HEK293 (cell line): ENCODE results near the gene ARPC4.

ENCODE experiments used
- CTCF ChIP-seq: fragments of 450-650 bp; formaldehyde crosslinking; IDR thresholded peaks from 2 replicates; pipeline ENCODE4 v1.5.1; 2016; ENCODE audit warnings: missing biosample characterization, missing genetic modification characterization
- HOXA7 ChIP-seq: sonication (generic); formaldehyde crosslinking; IDR thresholded peaks from 2 replicates; pipeline ENCODE4 v1.8.1; 2022; ENCODE audit warnings: missing genetic modification reagents, borderline replicate concordance
- KLF16 ChIP-seq: fragments of 450-650 bp; formaldehyde crosslinking; IDR thresholded peaks from 2 replicates; pipeline ENCODE4 v1.5.1; 2017; ENCODE audit warnings: missing biosample characterization, missing genetic modification characterization
- ZBTB1 ChIP-seq: fragments of 450-650 bp; formaldehyde crosslinking; IDR thresholded peaks from 2 replicates; pipeline ENCODE4 v1.5.1; 2016; ENCODE audit warnings: missing biosample characterization, missing genetic modification characterization
- ZBTB20 ChIP-seq: fragments of 450-650 bp; formaldehyde crosslinking; IDR thresholded peaks from 2 replicates; pipeline ENCODE4 v1.5.1; 2016; ENCODE audit warnings: missing biosample characterization, missing genetic modification characterization
- ZBTB44 ChIP-seq: fragments of 450-650 bp; IDR thresholded peaks from 2 replicates; pipeline ENCODE4 v1.5.1; 2018; ENCODE audit warnings: missing biosample characterization, mild to moderate bottlenecking, missing genetic modification characterization
- ZBTB48 ChIP-seq: fragments of 450-650 bp; formaldehyde crosslinking; IDR thresholded peaks from 2 replicates; pipeline ENCODE4 v1.5.1; 2016; ENCODE audit warnings: missing biosample characterization, missing genetic modification characterization
- ZNF214 ChIP-seq: fragments of 450-650 bp; formaldehyde crosslinking; IDR thresholded peaks from 2 replicates; pipeline ENCODE4 v1.5.1; 2017; ENCODE audit warnings: missing biosample characterization, mild to moderate bottlenecking, missing genetic modification characterization, borderline replicate concordance
- ZNF24 ChIP-seq: fragments of 450-650 bp; formaldehyde crosslinking; IDR thresholded peaks from 2 replicates; pipeline ENCODE4 v1.5.1; 2016; ENCODE audit warnings: missing biosample characterization, missing genetic modification characterization
- ZNF274 ChIP-seq, 2 experiments: fragments of 200-500 bp in 1 of 2; fragments of 450-650 bp in 1 of 2; sonication (Bioruptor generic) in 1 of 2; formaldehyde crosslinking in 1 of 2; IDR thresholded peaks; 2 replicates each; pipeline versions ENCODE4 v1.5.1 to v1.6.1; 2014 to 2016; ENCODE audit warnings: borderline replicate concordance in 1 of 2, inconsistent platforms in 1 of 2, low read length in 1 of 2, missing biosample characterization in 1 of 2, missing genetic modification characterization in 1 of 2
- ZNF580 ChIP-seq: fragments of 450-650 bp; formaldehyde crosslinking; IDR thresholded peaks from 2 replicates; pipeline ENCODE4 v1.5.1; 2016; ENCODE audit warnings: missing biosample characterization, missing genetic modification characterization
- ZNF639 ChIP-seq: fragments of 450-650 bp; formaldehyde crosslinking; IDR thresholded peaks from 2 replicates; pipeline ENCODE4 v1.5.1; 2016; ENCODE audit warnings: missing biosample characterization, missing genetic modification characterization
- ZNF660 ChIP-seq: fragments of 450-650 bp; IDR thresholded peaks from 2 replicates; pipeline ENCODE4 v1.5.1; 2018; ENCODE audit warnings: missing biosample characterization, mild to moderate bottlenecking, missing genetic modification characterization
- TF ChIP-seq, protein P1 (sequence below): fragments of 450-650 bp; formaldehyde crosslinking; IDR thresholded peaks from 2 replicates; pipeline ENCODE4 v1.5.1; 2016; ENCODE audit warnings: missing biosample characterization, missing genetic modification characterization, low read depth

GRCh38 chr3:9826815-9827573, 34.1 kb downstream of the ARPC4 start:
- no peak for TF ChIP-seq ZNF274 (IDR thresholded peaks at IDR 0.05; ENCODE audit: low read length)
- no peak for TF ChIP-seq ZNF274 (tag by site-specific recombination; IDR thresholded peaks at IDR 0.05; ENCODE audit: borderline replicate concordance)
- TF ChIP-seq CTCF (tag by site-specific recombination) = no peak
- no peak for TF ChIP-seq ZNF214 (tag by site-specific recombination)
- peak; percentile 23; the same call in 1 of the 2 replicates for TF ChIP-seq ZBTB44
- TF ChIP-seq ZNF580 (tag by site-specific recombination) = no peak
- TF ChIP-seq ZBTB20 (tag by site-specific recombination) = no peak
- TF ChIP-seq KLF16 (tag by site-specific recombination) = no peak
- no peak for TF ChIP-seq ZBTB48
- no peak for TF ChIP-seq HOXA7 (CRISPR knock-in tag)
- TF ChIP-seq ZBTB1 (tag by site-specific recombination) = no peak
- TF ChIP-seq ZNF24 (tag by site-specific recombination) = no peak
- TF ChIP-seq, protein P1, sequence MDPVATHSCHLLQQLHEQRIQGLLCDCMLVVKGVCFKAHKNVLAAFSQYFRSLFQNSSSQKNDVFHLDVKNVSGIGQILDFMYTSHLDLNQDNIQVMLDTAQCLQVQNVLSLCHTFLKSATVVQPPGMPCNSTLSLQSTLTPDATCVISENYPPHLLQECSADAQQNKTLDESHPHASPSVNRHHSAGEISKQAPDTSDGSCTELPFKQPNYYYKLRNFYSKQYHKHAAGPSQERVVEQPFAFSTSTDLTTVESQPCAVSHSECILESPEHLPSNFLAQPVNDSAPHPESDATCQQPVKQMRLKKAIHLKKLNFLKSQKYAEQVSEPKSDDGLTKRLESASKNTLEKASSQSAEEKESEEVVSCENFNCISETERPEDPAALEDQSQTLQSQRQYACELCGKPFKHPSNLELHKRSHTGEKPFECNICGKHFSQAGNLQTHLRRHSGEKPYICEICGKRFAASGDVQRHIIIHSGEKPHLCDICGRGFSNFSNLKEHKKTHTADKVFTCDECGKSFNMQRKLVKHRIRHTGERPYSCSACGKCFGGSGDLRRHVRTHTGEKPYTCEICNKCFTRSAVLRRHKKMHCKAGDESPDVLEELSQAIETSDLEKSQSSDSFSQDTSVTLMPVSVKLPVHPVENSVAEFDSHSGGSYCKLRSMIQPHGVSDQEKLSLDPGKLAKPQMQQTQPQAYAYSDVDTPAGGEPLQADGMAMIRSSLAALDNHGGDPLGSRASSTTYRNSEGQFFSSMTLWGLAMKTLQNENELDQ (tag by site-specific recombination) = no peak
- TF ChIP-seq ZNF660 (tag by site-specific recombination) = no peak
- TF ChIP-seq ZNF639 (tag by site-specific recombination) = no peak
